Tibial artery (tissue), 4 donors: ENCODE results near the gene NETO2.

ENCODE experiments used
- DNase-seq, 2 donors: peaks; one replicate each; pipeline ENCODE4 v3.0.0-alpha.2; 2019
- H3K27ac ChIP-seq, 2 donors: fragments of 200-600 bp; sonication (generic) in 1 of 2; 1 replicate in 1 of 2; 2 replicates in 1 of 2; pipeline ENCODE4 v1.5.1; 2018 to 2019; ENCODE audit warnings: mild to moderate bottlenecking in 1 of 2
- H3K27me3 ChIP-seq, 2 donors: fragments of 200-600 bp; sonication (generic) in 1 of 2; one replicate each; pipeline versions ENCODE4 v1.5.1 to v1.6.0; 2016 to 2019
- H3K36me3 ChIP-seq, 3 donors: fragments of 200-600 bp; sonication (generic) in 2 of 3; one replicate each; pipeline ENCODE4 v1.5.1; 2016 to 2019; ENCODE audit warnings: mild to moderate bottlenecking in 2 of 3
- H3K4me1 ChIP-seq, 4 donors: fragments of 200-600 bp; sonication (generic) in 2 of 4; 1 replicate in 3 of 4; 2 replicates in 1 of 4; pipeline ENCODE4 v1.5.1; 2016 to 2019
- H3K4me3 ChIP-seq, 2 donors: fragments of 200-600 bp; sonication (generic) in 1 of 2; 1 replicate in 1 of 2; 2 replicates in 1 of 2; pipeline ENCODE4 v1.5.1; 2018 to 2019; ENCODE audit warnings: mild to moderate bottlenecking in 2 of 2
- H3K9me3 ChIP-seq, 3 donors: fragments of 200-600 bp; sonication (generic) in 1 of 3; one replicate each; pipeline ENCODE4 v1.5.1; 2016 to 2019
- CTCF ChIP-seq, 2 experiments: fragments of 200-600 bp in 1 of 2; fragments of 450-650 bp in 1 of 2; IDR thresholded peaks; one replicate each; pipeline ENCODE4 v1.5.1; 2017 to 2019; ENCODE audit warnings: antibody characterized with exemption in 2 of 2, mild to moderate bottlenecking in 1 of 2, moderate library complexity in 1 of 2
- intact Hi-C: fragments of 100-400 bp; cut with DNase I; formaldehyde crosslinking; loops from one replicate; pipeline ENCODE4 v1.15.0; 2023; ENCODE audit warnings: low total_unique reads

Gene NETO2

GRCh38 chr16:47096297-47096696, 47.4 kb downstream of the NETO2 start:
- intact Hi-C loops, result no loop called here
- no peaks in the 10 kb centered on the region for H3K9me3 ChIP-seq
- H3K27me3 ChIP-seq, result no peaks in the 10 kb centered on the region
- no peaks in the 10 kb centered on the region for H3K36me3 ChIP-seq
- H3K27ac ChIP-seq, result no peak overlapping the region
- no peak for DNase-seq
- H3K4me1 ChIP-seq, result no peaks in the 10 kb centered on the region
- H3K4me3 ChIP-seq, result no peak overlapping the region
- no peak for TF ChIP-seq CTCF (IDR thresholded peaks at IDR 0.05)

- no peak for TF ChIP-seq CTCF (IDR thresholded peaks at IDR 0.05)
- Histone ChIP-seq H3K9me3 (no peaks in the 10 kb centered on the region), H3K27me3 (no peaks in the 10 kb centered on the region), H3K36me3 (no peaks in the 10 kb centered on the region), H3K4me3 (no peak overlapping the region), H3K27ac (no peak overlapping the region), H3K4me1 (no peaks in the 10 kb centered on the region)
- DNase-seq, result no peak
- intact Hi-C loops, result no loop called here
Measured at GRCh38 chr16:47084198-47084597, 59.5 kb downstream of the NETO2 start.

- intact Hi-C loops, result no loop called here
- no peaks in the 10 kb centered on the region for H3K4me1 ChIP-seq
- no peak for DNase-seq
- no peaks in the 10 kb centered on the region for H3K9me3 ChIP-seq
- no peak for TF ChIP-seq CTCF (IDR thresholded peaks at IDR 0.05)
- no peaks in the 10 kb centered on the region for H3K27me3 ChIP-seq
- H3K36me3 ChIP-seq, result no peaks in the 10 kb centered on the region
- H3K4me3 ChIP-seq, result no peak overlapping the region
- H3K27ac ChIP-seq, result no peak overlapping the region
Measured at GRCh38 chr16:47082099-47082865, 61.5 kb downstream of the NETO2 start.

GRCh38 chr16:47081115-47081514, 62.6 kb downstream of the NETO2 start:
- H3K9me3 ChIP-seq, result no peaks in the 10 kb centered on the region
- no peak overlapping the region for H3K4me3 ChIP-seq
- DNase-seq, result no peak
- no peaks in the 10 kb centered on the region for H3K27me3 ChIP-seq
- H3K27ac ChIP-seq, result no peak overlapping the region
- intact Hi-C loops, result no loop called here
- H3K4me1 ChIP-seq, result no peaks in the 10 kb centered on the region
- H3K36me3 ChIP-seq, result no peaks in the 10 kb centered on the region
- no peak for TF ChIP-seq CTCF (IDR thresholded peaks at IDR 0.05)

GRCh38 chr16:47079860-47080259, 63.9 kb downstream of the NETO2 start:
- no peak for DNase-seq
- Histone ChIP-seq H3K4me3 (no peak overlapping the region), H3K4me1 (no peaks in the 10 kb centered on the region), H3K27me3 (no peaks in the 10 kb centered on the region), H3K36me3 (no peaks in the 10 kb centered on the region), H3K9me3 (no peaks in the 10 kb centered on the region), H3K27ac (no peak overlapping the region)
- intact Hi-C loops, result no loop called here
- TF ChIP-seq CTCF (IDR thresholded peaks at IDR 0.05), result no peak
